ENCODE results near the gene AGBL5.

Gene AGBL5

GRCh38 chr2:27080140-27080469 lies 28.6 kb downstream of the AGBL5 start:
- peak overlapping the region; percentile 90 for H3K4me3 ChIP-seq (replicated peaks; ENCODE audit: low read depth, low read length)
- TF ChIP-seq CTCF (IDR thresholded peaks at IDR 0.05; ENCODE audit: low read length, missing control alignments) = no peak
- no peak for DNase-seq (ENCODE audit: low read depth)

GRCh38 chr2:27080603-27080936 lies 29.1 kb downstream of the AGBL5 start:
- H3K4me3 ChIP-seq (replicated peaks; ENCODE audit: low read depth, low read length) = peak overlapping the region; percentile 90
- DNase-seq (ENCODE audit: low read depth) = no peak
- no peak for TF ChIP-seq CTCF (IDR thresholded peaks at IDR 0.05; ENCODE audit: low read length, missing control alignments)

- H3K4me3 ChIP-seq (replicated peaks; ENCODE audit: low read depth, low read length) = no peak overlapping the region
- no peak for TF ChIP-seq CTCF (IDR thresholded peaks at IDR 0.05; ENCODE audit: low read length, missing control alignments)
- DNase-seq (ENCODE audit: low read depth) = no peak
Observed at GRCh38 chr2:27081984-27082772, 30.7 kb downstream of the AGBL5 start.

- no peak overlapping the region for H3K4me3 ChIP-seq (replicated peaks; ENCODE audit: low read depth, low read length)
- no peak for DNase-seq (ENCODE audit: low read depth)
- no peak for TF ChIP-seq CTCF (IDR thresholded peaks at IDR 0.05; ENCODE audit: low read length, missing control alignments)
Observed at GRCh38 chr2:27082773-27083409, 31.4 kb downstream of the AGBL5 start.

- no peak overlapping the region for H3K4me3 ChIP-seq (replicated peaks; ENCODE audit: low read depth, low read length)
- no peak for DNase-seq (ENCODE audit: low read depth)
- no peak for TF ChIP-seq CTCF (IDR thresholded peaks at IDR 0.05; ENCODE audit: low read length, missing control alignments)
Observed at GRCh38 chr2:27083410-27084296, 32.2 kb downstream of the AGBL5 start.

GRCh38 chr2:27084297-27085061 lies 33.0 kb downstream of the AGBL5 start:
- TF ChIP-seq CTCF (IDR thresholded peaks at IDR 0.05; ENCODE audit: low read length, missing control alignments) = no peak
- no peak for DNase-seq (ENCODE audit: low read depth)
- no peak overlapping the region for H3K4me3 ChIP-seq (replicated peaks; ENCODE audit: low read depth, low read length)
